Left ventricle myocardium superior (tissue), 1 donor: ENCODE measurements around the gene PLCD4. TPM values are rescaled to one million over a fixed set of nuclear protein-coding genes. Genes with fewer than 3 reads are reported as not detected.

Experiments used
- ATAC-seq: fragments of 200-7000 bp; cut with Tn5 transposase; one replicate; pipeline ENCODE4 v1.9.1; 2020; ENCODE audit warnings: mild to moderate bottlenecking, moderate library complexity
- DNase-seq: peaks from one replicate; pipeline ENCODE4 v3.0.0-alpha.2; 2020
- intact Hi-C: fragments of 100-400 bp; cut with micrococcal nuclease; formaldehyde crosslinking; loops from one replicate; pipeline ENCODE4 v1.11.0; 2022
- total RNA-seq: library from RNA; stranded (reverse); fragmentation: NEBNext Ultra II Directional; extraction: Animal tissue kit (Norgen Biotek cat#: 25700); gene quantifications from one replicate; pipeline ENCODE4 v1.2.1, GENCODE V29; 2021
- donor health status: DM: no; HTN: yes; CAD: no; lungs with severe emphysema.

Gene PLCD4
- total RNA-seq, 1 donor from 2014 or later = 0.55 TPM

GRCh38 chr2:218615868-218616315, 8.2 kb downstream of the PLCD4 start:
- DNase-seq (no peak), ATAC-seq (no peak)
- intact Hi-C loops = no loop called here

GRCh38 chr2:218618102-218618860, 10.6 kb downstream of the PLCD4 start:
- intact Hi-C loops = no loop called here
- no peak for ATAC-seq

GRCh38 chr2:218621007-218621406, 13.3 kb downstream of the PLCD4 start:
- no peak for DNase-seq
- no peak for ATAC-seq
- intact Hi-C loops = no loop called here

More at GRCh38 chr2:218618102-218618860, 10.6 kb downstream of the PLCD4 start:
- DNase-seq = no peak

GRCh38 chr2:218622606-218623365, 15.1 kb downstream of the PLCD4 start:
- peak; percentile 62 for ATAC-seq
- DNase-seq = no peak
- intact Hi-C loops = no loop called here

- ATAC-seq (no peak), DNase-seq (no peak)
These were observed 15.6 kb downstream of the PLCD4 start for GRCh38 chr2:218623366-218623705.

GRCh38 chr2:218626369-218626768, 18.7 kb downstream of the PLCD4 start:
- DNase-seq (no peak), ATAC-seq (no peak)

More at GRCh38 chr2:218623366-218623705, 15.6 kb downstream of the PLCD4 start:
- intact Hi-C loops = no loop called here

GRCh38 chr2:218627939-218628338, 20.2 kb downstream of the PLCD4 start:
- intact Hi-C loops = no loop called here
- ATAC-seq = no peak
- no peak for DNase-seq

More at GRCh38 chr2:218626369-218626768, 18.7 kb downstream of the PLCD4 start:
- intact Hi-C loops = no loop called here

- intact Hi-C loops = no loop called here
- ATAC-seq = no peak
These were observed 24.1 kb downstream of the PLCD4 start for GRCh38 chr2:218631837-218632236.

GRCh38 chr2:218635719-218636118, 28.0 kb downstream of the PLCD4 start:
- intact Hi-C loops = no loop called here
- no peak for ATAC-seq

More at GRCh38 chr2:218631837-218632236, 24.1 kb downstream of the PLCD4 start:
- no peak for DNase-seq

GRCh38 chr2:218638372-218638771, 30.7 kb downstream of the PLCD4 start:
- intact Hi-C loops = no loop called here
- no peak for DNase-seq
- ATAC-seq = no peak

More at GRCh38 chr2:218635719-218636118, 28.0 kb downstream of the PLCD4 start:
- no peak for DNase-seq

- intact Hi-C loops = no loop called here
- ATAC-seq (no peak), DNase-seq (no peak)
These were observed 34.5 kb downstream of the PLCD4 start for GRCh38 chr2:218642121-218642656.

GRCh38 chr2:218642786-218643185, 35.1 kb downstream of the PLCD4 start:
- intact Hi-C loops = no loop called here
- ATAC-seq = no peak
- no peak for DNase-seq

- DNase-seq (no peak), ATAC-seq (no peak)
- intact Hi-C loops = no loop called here
These were observed 36.1 kb downstream of the PLCD4 start for GRCh38 chr2:218643751-218644310.

GRCh38 chr2:218644721-218645120, 37.0 kb downstream of the PLCD4 start:
- ATAC-seq (no peak), DNase-seq (no peak)
- intact Hi-C loops = no loop called here

- intact Hi-C loops = no loop called here
- no peak for DNase-seq
- ATAC-seq = no peak
These were observed 37.4 kb downstream of the PLCD4 start for GRCh38 chr2:218645126-218645525.

GRCh38 chr2:218648088-218648786, 40.5 kb downstream of the PLCD4 start:
- peak; percentile 47 for DNase-seq
- intact Hi-C loops = no loop called here
- ATAC-seq = peak; percentile 63

GRCh38 chr2:218648787-218649100, 41.0 kb downstream of the PLCD4 start:
- no peak for DNase-seq
- intact Hi-C loops = no loop called here
- ATAC-seq = peak; percentile 9

GRCh38 chr2:218655751-218656150, 48.1 kb downstream of the PLCD4 start:
- intact Hi-C loops = no loop called here
- ATAC-seq = peak; percentile 74
- peak; percentile 41 for DNase-seq

GRCh38 chr2:218658671-218659257, 51.1 kb downstream of the PLCD4 start:
- no peak for ATAC-seq
- intact Hi-C loops = no loop called here
- no peak for DNase-seq
